Neuronal stem cell (in vitro differentiated cells): Measurements from ENCODE around the gene JAML.

ENCODE experiments used
- DNase-seq: peaks from one replicate; pipeline ENCODE4 v3.0.0-alpha.2; 2013; ENCODE audit warnings: low spot score
- H2AFZ ChIP-seq: one replicate; pipeline ENCODE4 v1.6.1; 2013; ENCODE audit warnings: mild to moderate bottlenecking, low read length, inconsistent platforms
- H2AK5ac ChIP-seq: 2 replicates; pipeline ENCODE4 v1.6.1; 2013; ENCODE audit warnings: low read depth, mild to moderate bottlenecking, inconsistent platforms, low read length, moderate library complexity, mixed read lengths
- H2BK120ac ChIP-seq: 2 replicates; pipeline ENCODE4 v1.6.1; 2013; ENCODE audit warnings: low read depth, mild to moderate bottlenecking, inconsistent platforms, low read length, moderate library complexity, mixed read lengths
- H2BK12ac ChIP-seq: one replicate; pipeline ENCODE4 v1.6.1; 2013; ENCODE audit warnings: low read length, inconsistent platforms
- H2BK15ac ChIP-seq: 2 replicates; pipeline ENCODE4 v1.6.1; 2013; ENCODE audit warnings: mild to moderate bottlenecking, low read length, inconsistent platforms, mixed read lengths
- H2BK5ac ChIP-seq: one replicate; pipeline ENCODE4 v1.6.1; 2013; ENCODE audit warnings: inconsistent platforms, mild to moderate bottlenecking, low read length, moderate library complexity
- H3K14ac ChIP-seq: one replicate; pipeline ENCODE4 v1.6.1; 2013; ENCODE audit warnings: low read length, inconsistent platforms
- H3K18ac ChIP-seq: 2 replicates; pipeline ENCODE4 v1.6.1; 2013; ENCODE audit warnings: low read length, inconsistent platforms
- H3K23ac ChIP-seq: 2 replicates; pipeline ENCODE4 v1.6.1; 2013; ENCODE audit warnings: low read depth, mild to moderate bottlenecking, mixed read lengths, low read length, inconsistent platforms; ENCODE audit not compliant: poor library complexity
- H3K27ac ChIP-seq: replicated peaks from 3 replicates; pipeline ENCODE4 v1.5.1; 2013; ENCODE audit warnings: low read length, inconsistent platforms
- H3K27me3 ChIP-seq, 3 experiments: 2 replicates each; pipeline ENCODE4 v1.6.1; 2013; ENCODE audit warnings: low read length in 3 of 3, mild to moderate bottlenecking in 2 of 3, inconsistent platforms in 1 of 3, low read depth in 1 of 3, mixed read lengths in 1 of 3, moderate library complexity in 1 of 3; ENCODE audit not compliant: control insufficient read depth in 3 of 3, insufficient read depth in 3 of 3
- H3K36me3 ChIP-seq, 2 donors: replicated peaks in 1 of 2; 2 replicates each; pipeline ENCODE4 v1.6.1; 2013; ENCODE audit warnings: low read length in 2 of 2; ENCODE audit not compliant: control insufficient read depth in 2 of 2, insufficient read depth in 2 of 2
- H3K4ac ChIP-seq: 2 replicates; pipeline ENCODE4 v1.6.1; 2013; ENCODE audit warnings: inconsistent platforms, mild to moderate bottlenecking, low read length, moderate library complexity
- H3K4me1 ChIP-seq, 2 donors: 1 replicate in 1 of 2; 2 replicates in 1 of 2; pipeline ENCODE4 v1.6.1; 2013; ENCODE audit warnings: low read length in 2 of 2, low read depth in 1 of 2; ENCODE audit not compliant: control insufficient read depth in 2 of 2, insufficient read depth in 1 of 2
- H3K4me2 ChIP-seq: one replicate; pipeline ENCODE4 v1.6.1; 2013; ENCODE audit warnings: mild to moderate bottlenecking, low read length, inconsistent platforms; ENCODE audit not compliant: insufficient read depth, poor library complexity, severe bottlenecking
- H3K4me3 ChIP-seq, 2 donors: 2 replicates each; pipeline ENCODE4 v1.5.1; 2013; ENCODE audit warnings: low read length in 2 of 2, mild to moderate bottlenecking in 2 of 2, inconsistent platforms in 1 of 2, moderate library complexity in 1 of 2
- H3K79me1 ChIP-seq: one replicate; pipeline ENCODE4 v1.6.1; 2013; ENCODE audit warnings: low read depth, mild to moderate bottlenecking, inconsistent platforms, low read length, moderate library complexity
- H3K9ac ChIP-seq: one replicate; pipeline ENCODE4 v1.6.1; 2013; ENCODE audit warnings: mild to moderate bottlenecking, low read depth, low read length, inconsistent platforms; ENCODE audit not compliant: poor library complexity
- H3K9me3 ChIP-seq, 2 donors: replicated peaks in 1 of 2; 2 replicates each; pipeline versions ENCODE3 to v1.6.1; 2013; ENCODE audit warnings: low read length in 2 of 2, mild to moderate bottlenecking in 2 of 2, inconsistent platforms in 1 of 2, low read depth in 1 of 2, mixed read lengths in 1 of 2, moderate library complexity in 1 of 2; ENCODE audit not compliant: control insufficient read depth in 2 of 2, insufficient read depth in 1 of 2
- H4K8ac ChIP-seq: one replicate; pipeline ENCODE4 v1.6.1; 2013; ENCODE audit warnings: low read depth, mild to moderate bottlenecking, inconsistent platforms, low read length, moderate library complexity
- H4K91ac ChIP-seq: one replicate; pipeline ENCODE4 v1.6.1; 2013; ENCODE audit warnings: low read length, low read depth, mild to moderate bottlenecking, inconsistent platforms; ENCODE audit not compliant: poor library complexity
- WGBS, 2 donors: extraction: QIAGEN DNeasy Blood & Tissue Kit; methylation state at CpG; one replicate each; pipeline ENCODE4 v1.1.7; 2013; ENCODE audit warnings: missing lambda C conversion rate in 2 of 2, mixed read lengths in 1 of 2; ENCODE audit not compliant: insufficient read length in 2 of 2, insufficient replicate concordance in 1 of 2; ENCODE audit errors: extremely low coverage in 2 of 2; 5-methylcytosine and 5-hydroxymethylcytosine counted together

The JAML gene

GRCh38 chr11:118212131-118212725 is 12.6 kb downstream of the JAML start:
- H3K23ac ChIP-seq, result no peak overlapping the region
- H4K91ac ChIP-seq, result no peak overlapping the region
- H2BK120ac ChIP-seq, result no peak overlapping the region
- WGBS, 2 donors, result no CpG with 5 or more reads among the region's 7 CpGs
- H2AFZ ChIP-seq, result no peak overlapping the region
- H3K27me3 ChIP-seq, result peaks cover 0 to 22% (median 0%) of the 10 kb centered on the region in 3 experiments
- no peak overlapping the region for H3K4me3 ChIP-seq
- H3K4me2 ChIP-seq, result no peak overlapping the region
- no peaks in the 10 kb centered on the region for H3K36me3 ChIP-seq
- H3K14ac ChIP-seq, result no peak overlapping the region
- H3K79me1 ChIP-seq, result no peaks in the 10 kb centered on the region
- no peaks in the 10 kb centered on the region for H3K9me3 ChIP-seq
- no peak overlapping the region for H4K8ac ChIP-seq
- DNase-seq, result no peak
- no peak overlapping the region for H2AK5ac ChIP-seq
- H3K27ac ChIP-seq, result no peak overlapping the region
- H3K18ac ChIP-seq, result no peak overlapping the region
- no peak overlapping the region for H2BK5ac ChIP-seq
- no peak overlapping the region for H2BK15ac ChIP-seq
- no peak overlapping the region for H2BK12ac ChIP-seq
- no peak overlapping the region for H3K4ac ChIP-seq
- H3K9ac ChIP-seq, result no peak overlapping the region
- peaks cover 0 to 15% of the 10 kb centered on the region in 2 donors for H3K4me1 ChIP-seq

DNA sequence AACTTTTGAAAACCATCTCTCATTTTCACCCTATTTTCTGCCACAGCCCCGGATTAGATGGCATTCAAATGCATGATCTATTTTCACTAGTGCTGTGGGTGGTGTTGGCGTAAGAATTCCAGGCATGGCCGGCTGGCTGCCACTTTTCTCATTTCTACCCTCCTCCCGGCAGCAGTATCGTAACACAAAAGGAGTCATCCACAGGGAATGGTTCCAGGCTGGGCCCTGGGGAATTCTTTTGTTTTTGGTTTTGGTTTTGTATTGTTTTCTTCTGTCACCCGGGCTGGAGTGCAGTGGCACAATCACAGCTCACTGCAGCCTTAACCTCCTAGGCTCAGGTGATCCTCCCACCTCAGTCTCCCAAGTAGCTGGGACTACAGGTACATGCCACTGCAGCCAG is 13.8 kb downstream of the JAML start:
- no peak overlapping the region for H2AK5ac ChIP-seq
- H3K27ac ChIP-seq, result no peak overlapping the region
- peak; percentile 50 for DNase-seq
- no peak overlapping the region for H3K9ac ChIP-seq
- no peak overlapping the region for H2BK12ac ChIP-seq
- no peak overlapping the region for H2AFZ ChIP-seq
- peaks cover 0 to 30% (median under 1%) of the 10 kb centered on the region in 3 experiments for H3K27me3 ChIP-seq
- H3K79me1 ChIP-seq, result no peaks in the 10 kb centered on the region
- no peaks in the 10 kb centered on the region for H3K9me3 ChIP-seq
- H3K4me1 ChIP-seq, result peaks cover 0 to 16% of the 10 kb centered on the region in 2 donors
- H4K8ac ChIP-seq, result no peak overlapping the region
- H3K23ac ChIP-seq, result no peak overlapping the region
- no peak overlapping the region for H3K4me2 ChIP-seq
- WGBS, 2 donors, result no CpG with 5 or more reads among the region's 6 CpGs
- H4K91ac ChIP-seq, result no peak overlapping the region
- no peak overlapping the region for H2BK120ac ChIP-seq
- no peak overlapping the region for H3K18ac ChIP-seq
- no peak overlapping the region for H2BK5ac ChIP-seq
- no peak overlapping the region for H3K4me3 ChIP-seq
- H3K36me3 ChIP-seq, result no peaks in the 10 kb centered on the region
- H3K4ac ChIP-seq, result no peak overlapping the region
- H2BK15ac ChIP-seq, result no peak overlapping the region
- H3K14ac ChIP-seq, result no peak overlapping the region

DNA sequence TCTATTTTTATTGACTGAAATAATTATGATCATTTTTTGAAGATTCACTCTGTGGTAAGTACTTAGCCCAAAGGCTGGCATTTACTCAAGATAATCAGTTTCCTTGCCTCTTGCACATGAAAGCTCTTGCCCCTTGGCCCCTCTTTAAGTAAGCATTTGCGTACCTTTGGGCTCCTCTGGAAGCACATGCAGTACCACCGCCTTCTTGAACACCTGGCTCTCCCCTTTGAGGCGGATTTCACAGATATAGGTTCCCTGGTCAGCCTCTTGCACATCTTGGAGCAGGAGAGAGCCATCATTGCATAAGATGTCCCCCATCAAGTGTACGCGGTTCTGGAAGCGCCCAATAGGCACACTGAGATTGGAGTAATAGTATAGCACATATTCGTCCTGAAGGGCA is 14.5 kb downstream of the JAML start:
- Histone ChIP-seq H2BK15ac (peak overlapping the region; percentile 61), H3K4ac (no peak overlapping the region), H2BK5ac (no peak overlapping the region), H3K4me3 (no peak overlapping the region), H3K18ac (peak overlapping the region; percentile 57), H3K36me3 (no peaks in the 10 kb centered on the region), H3K14ac (no peak overlapping the region), H4K91ac (no peak overlapping the region), H3K4me1 (peaks cover 0 to 16% of the 10 kb centered on the region in 2 donors), H3K27me3 (peaks cover 0 to 35% (median 2%) of the 10 kb centered on the region in 3 experiments), H3K27ac (no peak overlapping the region), H2BK12ac (no peak overlapping the region), H2AFZ (no peak overlapping the region), H3K79me1 (no peaks in the 10 kb centered on the region), H3K23ac (no peak overlapping the region), H3K4me2 (no peak overlapping the region), H3K9me3 (no peaks in the 10 kb centered on the region), H4K8ac (no peak overlapping the region), H2BK120ac (no peak overlapping the region), H3K9ac (no peak overlapping the region), H2AK5ac (peak overlapping the region; percentile 48)
- DNase-seq, result no peak
- WGBS, 2 donors, result no CpG with 5 or more reads among the region's 7 CpGs

GRCh38 chr11:118209033-118209432 is 15.8 kb downstream of the JAML start:
- Histone ChIP-seq H2AFZ (no peak overlapping the region), H3K4me2 (no peak overlapping the region), H2BK120ac (no peak overlapping the region), H3K4me3 (no peak overlapping the region), H3K23ac (no peak overlapping the region), H3K36me3 (no peaks in the 10 kb centered on the region), H2BK5ac (no peak overlapping the region), H4K91ac (no peak overlapping the region), H4K8ac (no peak overlapping the region), H2BK12ac (no peak overlapping the region), H3K9me3 (no peaks in the 10 kb centered on the region), H2BK15ac (no peak overlapping the region), H3K14ac (no peak overlapping the region), H3K4me1 (peaks cover 0 to 16% of the 10 kb centered on the region in 2 donors), H3K27ac (no peak overlapping the region), H2AK5ac (no peak overlapping the region), H3K4ac (no peak overlapping the region), H3K18ac (no peak overlapping the region), H3K79me1 (no peaks in the 10 kb centered on the region), H3K9ac (no peak overlapping the region), H3K27me3 (peaks cover 0 to 47% (median 2%) of the 10 kb centered on the region in 3 experiments)
- DNase-seq, result no peak
- no CpG with 5 or more reads among the region's 3 CpGs for WGBS, 2 donors
